Muscle layer of colon (tissue), 2 donors: ENCODE measurements around the gene VIPR2.

ENCODE experiments used
- H3K27ac ChIP-seq: one replicate; pipeline ENCODE4 v1.7.0; 2013; ENCODE audit warnings: low read depth, mild to moderate bottlenecking, low read length, moderate library complexity
- H3K27me3 ChIP-seq, 2 donors: one replicate each; pipeline ENCODE4 v1.7.0; 2013; ENCODE audit warnings: low read length in 2 of 2, mild to moderate bottlenecking in 2 of 2; ENCODE audit not compliant: insufficient read depth in 2 of 2, control insufficient read depth in 1 of 2
- H3K36me3 ChIP-seq: one replicate; pipeline ENCODE4 v1.7.0; 2013; ENCODE audit warnings: mild to moderate bottlenecking, low read length; ENCODE audit not compliant: insufficient read depth
- H3K4me1 ChIP-seq: one replicate; pipeline ENCODE4 v1.7.0; 2013; ENCODE audit warnings: mild to moderate bottlenecking, low read length; ENCODE audit not compliant: insufficient read depth
- H3K4me3 ChIP-seq, 2 donors: one replicate each; pipeline ENCODE4 v1.7.0; 2013; ENCODE audit warnings: low read length in 2 of 2, low read depth in 1 of 2, mild to moderate bottlenecking in 1 of 2, moderate library complexity in 1 of 2
- H3K9ac ChIP-seq: one replicate; pipeline ENCODE4 v1.7.0; 2013; ENCODE audit warnings: low read length
- H3K9me3 ChIP-seq: one replicate; pipeline ENCODE4 v1.7.0; 2013; ENCODE audit warnings: mild to moderate bottlenecking, low read length
- donor health status: abdominal sarcoma.
- donor health status: Adenocarcinoma of cecum.

Gene VIPR2

GRCh38 chr7:159117366-159118196 lies 27.1 kb downstream of the VIPR2 start:
- peaks cover 7% of the 10 kb centered on the region for H3K4me1 ChIP-seq
- no peaks in the 10 kb centered on the region for H3K36me3 ChIP-seq
- no peak overlapping the region for H3K9ac ChIP-seq
- peaks cover 0 to 8% of the 10 kb centered on the region in 2 donors for H3K27me3 ChIP-seq
- no peak overlapping the region for H3K27ac ChIP-seq
- no peak overlapping the region for H3K4me3 ChIP-seq
- H3K9me3 ChIP-seq = no peaks in the 10 kb centered on the region

GRCh38 chr7:159116581-159117339 lies 27.9 kb downstream of the VIPR2 start:
- Histone ChIP-seq H3K27me3 (peaks cover 0 to 13% of the 10 kb centered on the region in 2 donors), H3K4me3 (no peak overlapping the region), H3K4me1 (peaks cover 7% of the 10 kb centered on the region), H3K9ac (no peak overlapping the region), H3K36me3 (no peaks in the 10 kb centered on the region), H3K27ac (no peak overlapping the region), H3K9me3 (no peaks in the 10 kb centered on the region)

- H3K36me3 ChIP-seq = no peaks in the 10 kb centered on the region
- H3K27ac ChIP-seq = no peak overlapping the region
- no peak overlapping the region for H3K4me3 ChIP-seq
- H3K27me3 ChIP-seq = peaks cover 0 to 13% of the 10 kb centered on the region in 2 donors
- H3K4me1 ChIP-seq = peaks cover 7% of the 10 kb centered on the region
- no peaks in the 10 kb centered on the region for H3K9me3 ChIP-seq
- no peak overlapping the region for H3K9ac ChIP-seq
Observed at GRCh38 chr7:159115601-159116501, 28.8 kb downstream of the VIPR2 start.

- no peak overlapping the region for H3K27ac ChIP-seq
- H3K9ac ChIP-seq = no peak overlapping the region
- no peaks in the 10 kb centered on the region for H3K36me3 ChIP-seq
- peaks cover 7% of the 10 kb centered on the region for H3K4me1 ChIP-seq
- H3K9me3 ChIP-seq = no peaks in the 10 kb centered on the region
- H3K27me3 ChIP-seq = peaks cover 0 to 13% of the 10 kb centered on the region in 2 donors
- no peak overlapping the region for H3K4me3 ChIP-seq
Observed at GRCh38 chr7:159114981-159115380, 29.7 kb downstream of the VIPR2 start.

GRCh38 chr7:159114096-159114495 lies 30.6 kb downstream of the VIPR2 start:
- Histone ChIP-seq H3K9me3 (no peaks in the 10 kb centered on the region), H3K27ac (no peak overlapping the region), H3K36me3 (no peaks in the 10 kb centered on the region), H3K4me1 (peaks cover 7% of the 10 kb centered on the region), H3K4me3 (no peak overlapping the region), H3K27me3 (peaks cover 0 to 17% of the 10 kb centered on the region in 2 donors), H3K9ac (no peak overlapping the region)

- Histone ChIP-seq H3K27me3 (peaks cover 0 to 17% of the 10 kb centered on the region in 2 donors), H3K27ac (no peak overlapping the region)
Observed at GRCh38 chr7:159113056-159113455, 31.6 kb downstream of the VIPR2 start.

GRCh38 chr7:159112136-159113011 lies 32.3 kb downstream of the VIPR2 start:
- Histone ChIP-seq H3K36me3 (no peaks in the 10 kb centered on the region), H3K9me3 (no peaks in the 10 kb centered on the region), H3K9ac (no peak overlapping the region), H3K27ac (no peak overlapping the region), H3K4me3 (no peak overlapping the region), H3K27me3 (peaks cover 0 to 17% of the 10 kb centered on the region in 2 donors), H3K4me1 (peaks cover 7% of the 10 kb centered on the region)

More at GRCh38 chr7:159113056-159113455, 31.6 kb downstream of the VIPR2 start:
- H3K36me3 ChIP-seq = no peaks in the 10 kb centered on the region
- H3K9me3 ChIP-seq = no peaks in the 10 kb centered on the region
- no peak overlapping the region for H3K9ac ChIP-seq
- H3K4me3 ChIP-seq = no peak overlapping the region
- H3K4me1 ChIP-seq = peaks cover 7% of the 10 kb centered on the region

- Histone ChIP-seq H3K27ac (no peak overlapping the region), H3K9me3 (no peaks in the 10 kb centered on the region), H3K4me3 (no peak overlapping the region), H3K9ac (no peak overlapping the region), H3K27me3 (peaks cover 0 to 22% of the 10 kb centered on the region in 2 donors), H3K36me3 (no peaks in the 10 kb centered on the region), H3K4me1 (peaks cover 3% of the 10 kb centered on the region)
Observed at GRCh38 chr7:159109653-159110035, 35.0 kb downstream of the VIPR2 start.

GRCh38 chr7:159108941-159109652 lies 35.6 kb downstream of the VIPR2 start:
- H3K27me3 ChIP-seq = peaks cover 0 to 22% of the 10 kb centered on the region in 2 donors
- no peak overlapping the region for H3K27ac ChIP-seq
- no peak overlapping the region for H3K4me3 ChIP-seq
- no peaks in the 10 kb centered on the region for H3K36me3 ChIP-seq
- no peak overlapping the region for H3K9ac ChIP-seq
- no peaks in the 10 kb centered on the region for H3K4me1 ChIP-seq
- no peaks in the 10 kb centered on the region for H3K9me3 ChIP-seq

GRCh38 chr7:159108491-159108890 lies 36.2 kb downstream of the VIPR2 start:
- H3K4me3 ChIP-seq = no peak overlapping the region
- H3K36me3 ChIP-seq = no peaks in the 10 kb centered on the region

More at GRCh38 chr7:159108491-159108890, 36.2 kb downstream of the VIPR2 start:
- Histone ChIP-seq H3K27me3 (peaks cover 0 to 22% of the 10 kb centered on the region in 2 donors), H3K4me1 (no peaks in the 10 kb centered on the region), H3K27ac (no peak overlapping the region), H3K9ac (no peak overlapping the region), H3K9me3 (no peaks in the 10 kb centered on the region)
